GM12873 (cell line): Measurements from ENCODE around the gene CD19.

Source experiments
- TF ChIP-seq, protein P1 (sequence below): IDR thresholded peaks from 2 replicates; pipeline ENCODE4 v1.5.1; 2012; ENCODE audit warnings: low read depth, mild to moderate bottlenecking, moderate library complexity, low read length, control low read depth; ENCODE audit not compliant: insufficient read depth; ENCODE audit errors: missing control alignments

The CD19 gene

GRCh38 chr16:28912558-28912957 lies 19.2 kb upstream of the CD19 start:
- TF ChIP-seq, protein P1, sequence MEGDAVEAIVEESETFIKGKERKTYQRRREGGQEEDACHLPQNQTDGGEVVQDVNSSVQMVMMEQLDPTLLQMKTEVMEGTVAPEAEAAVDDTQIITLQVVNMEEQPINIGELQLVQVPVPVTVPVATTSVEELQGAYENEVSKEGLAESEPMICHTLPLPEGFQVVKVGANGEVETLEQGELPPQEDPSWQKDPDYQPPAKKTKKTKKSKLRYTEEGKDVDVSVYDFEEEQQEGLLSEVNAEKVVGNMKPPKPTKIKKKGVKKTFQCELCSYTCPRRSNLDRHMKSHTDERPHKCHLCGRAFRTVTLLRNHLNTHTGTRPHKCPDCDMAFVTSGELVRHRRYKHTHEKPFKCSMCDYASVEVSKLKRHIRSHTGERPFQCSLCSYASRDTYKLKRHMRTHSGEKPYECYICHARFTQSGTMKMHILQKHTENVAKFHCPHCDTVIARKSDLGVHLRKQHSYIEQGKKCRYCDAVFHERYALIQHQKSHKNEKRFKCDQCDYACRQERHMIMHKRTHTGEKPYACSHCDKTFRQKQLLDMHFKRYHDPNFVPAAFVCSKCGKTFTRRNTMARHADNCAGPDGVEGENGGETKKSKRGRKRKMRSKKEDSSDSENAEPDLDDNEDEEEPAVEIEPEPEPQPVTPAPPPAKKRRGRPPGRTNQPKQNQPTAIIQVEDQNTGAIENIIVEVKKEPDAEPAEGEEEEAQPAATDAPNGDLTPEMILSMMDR = no peak

GRCh38 chr16:28913946-28914724 lies 17.6 kb upstream of the CD19 start:
- TF ChIP-seq, protein P1 = no peak

- TF ChIP-seq, protein P1 = no peak
Observed at GRCh38 chr16:28915181-28915580, 16.6 kb upstream of the CD19 start.

DNA sequence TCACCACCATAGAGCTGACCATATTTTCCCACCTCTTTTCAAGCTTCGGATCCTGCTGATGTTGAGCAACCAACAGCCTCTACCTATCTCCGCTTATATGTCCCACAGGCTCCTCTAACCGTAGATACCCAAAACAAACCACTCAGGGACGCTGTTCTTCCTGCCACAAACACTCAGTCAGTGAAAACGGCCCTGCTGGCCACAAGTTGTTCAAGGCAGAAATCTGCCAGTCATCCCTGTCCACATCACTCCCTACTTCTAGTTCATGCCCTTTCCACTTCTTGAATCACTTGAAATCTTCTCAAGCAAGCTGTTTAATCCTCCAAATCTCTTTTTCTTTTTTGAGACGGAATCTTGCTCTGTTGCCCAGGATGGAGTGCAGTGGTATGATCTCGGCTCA lies 14.7 kb upstream of the CD19 start:
- TF ChIP-seq, protein P1 = peak; percentile 6

DNA sequence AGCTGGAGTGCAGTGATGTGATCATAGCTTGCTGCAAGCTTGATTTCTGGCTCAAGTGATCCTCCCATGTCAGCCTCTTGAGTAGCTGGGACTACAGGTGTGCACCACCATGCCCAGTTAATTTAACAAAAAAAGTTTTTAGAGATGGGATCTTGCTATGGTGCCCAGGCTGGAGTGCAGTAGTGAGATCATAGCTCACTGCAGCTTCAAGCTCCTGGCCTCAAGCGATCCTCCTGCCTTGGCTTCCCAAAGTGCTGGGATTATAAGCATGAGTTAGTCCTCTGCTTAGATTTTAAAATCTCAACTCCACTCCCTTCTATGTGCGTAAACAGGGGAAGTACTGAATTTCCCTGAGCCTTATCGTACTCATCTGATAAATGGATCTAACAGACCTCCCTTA lies 13.1 kb upstream of the CD19 start:
- TF ChIP-seq, protein P1 = no peak

DNA sequence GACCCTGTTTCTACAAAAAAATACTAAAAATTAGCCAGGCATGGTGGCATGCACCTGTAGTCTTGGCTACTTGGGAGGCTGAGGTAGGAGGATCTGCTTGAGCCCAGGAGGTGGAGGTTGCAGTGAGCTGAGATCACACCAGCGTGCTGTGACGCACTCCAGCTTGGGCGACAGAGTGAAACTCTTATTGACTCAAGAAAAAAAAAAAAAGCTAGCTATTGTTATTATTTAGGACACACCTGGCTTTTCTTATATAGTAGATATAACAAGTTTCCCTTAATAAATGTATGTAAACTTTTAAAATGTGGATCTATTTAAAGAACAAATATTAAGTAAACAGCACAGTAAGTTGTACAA lies 8.6 kb upstream of the CD19 start:
- TF ChIP-seq, protein P1 = no peak

DNA sequence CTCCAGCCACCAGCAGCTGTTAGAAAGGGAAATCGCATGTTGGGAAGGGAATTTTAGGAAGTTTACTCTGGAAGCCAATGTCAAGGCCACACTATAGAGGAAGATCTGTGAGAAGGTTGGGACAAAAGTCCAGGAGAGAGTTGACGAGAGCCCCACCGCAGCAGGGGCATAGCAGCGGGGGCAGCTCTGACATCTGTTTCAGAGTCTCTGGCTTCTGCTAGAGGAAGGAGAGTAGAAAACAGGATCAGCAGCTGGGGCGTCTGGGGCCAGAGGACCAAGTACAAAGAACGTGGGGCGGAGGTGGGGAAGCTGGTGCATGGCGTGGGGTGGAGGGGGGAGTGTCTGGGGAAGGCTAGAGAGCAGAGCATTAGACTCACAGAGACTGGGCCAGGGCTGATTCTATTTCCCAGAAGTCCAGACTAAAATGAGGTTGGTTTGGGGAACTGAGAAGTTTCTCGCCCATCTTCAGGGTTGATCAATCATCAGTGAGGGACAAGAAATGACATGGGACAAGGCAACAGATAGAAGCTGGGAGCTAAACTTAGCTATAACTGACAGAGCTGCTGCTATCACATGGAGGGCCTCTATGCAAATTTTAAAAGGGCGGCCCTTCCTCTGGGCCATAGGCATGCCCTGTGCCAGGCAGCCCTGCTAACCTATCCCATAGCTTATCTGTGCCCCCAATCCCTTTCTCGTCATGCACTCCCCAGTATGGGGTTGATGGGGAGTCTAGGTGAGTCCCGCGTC lies 7.9 kb upstream of the CD19 start:
- TF ChIP-seq, protein P1 = no peak
